GM12878 (cell line): ENCODE results near the gene RBM19. TPM values are rescaled to one million over a fixed set of nuclear protein-coding genes. Genes with fewer than 3 reads are reported as not detected.

ENCODE experiments used
- ATAC-seq: fragments of 200-7000 bp; cut with Tn5 transposase; 3 replicates; pipeline ENCODE4 v1.9.1; 2020; ENCODE audit warnings: mild to moderate bottlenecking, moderate library complexity
- BruUV-seq: library from RNA; stranded (reverse); fragments of 400-500 nt; replicated peaks from 2 replicates; lab custom pipeline; 2021; lab: Mats Ljungman, UMichigan
- CTCF ChIA-PET: fragments of 300-600 bp; sonication (Branson Sonifier 250); formaldehyde crosslinking; extraction: SDS; loops from one replicate; lab custom pipeline; 2021; ENCODE audit warnings: inconsistent platforms; lab: Yijun Ruan, JAX
- POLR2A ChIA-PET: fragments of 350-600 bp; formaldehyde crosslinking; extraction: SDS; loops from one replicate; lab custom pipeline; 2021; ENCODE audit warnings: inconsistent platforms; lab: Charles Lee
- RAD21 ChIA-PET: fragments of 300-600 bp; sonication (Branson Sonifier 250); formaldehyde crosslinking; loops from one replicate; lab custom pipeline; 2023; ENCODE audit warnings: antibody characterized with exemption; ENCODE audit not compliant: unreplicated experiment; lab: Charles Lee
- SMC1A ChIA-PET: fragments of 300-600 bp; sonication (Branson Sonifier 250); formaldehyde crosslinking; loops from one replicate; lab custom pipeline; 2023; ENCODE audit not compliant: unreplicated experiment, uncharacterized antibody; lab: Charles Lee
- DNase-seq: peaks from one replicate; pipeline ENCODE4 v3.0.0-alpha.2; 2011; ENCODE audit warnings: low read depth, low spot score
- FAIRE-seq: peaks from 3 replicates; lab custom pipeline; 2011; peaks lifted over from hg19 to GRCh38; lab: Jason Lieb, UNC
- H2AFZ ChIP-seq: 2 replicates; pipeline ENCODE4 v1.6.0; 2011; ENCODE audit warnings: low read depth, low read length, control low read depth; ENCODE audit not compliant: control insufficient read depth
- H3K27ac ChIP-seq: 2 replicates; pipeline ENCODE4 v1.5.1; 2011; ENCODE audit warnings: control low read depth; ENCODE audit not compliant: control insufficient read depth, insufficient read depth
- H3K27me3 ChIP-seq, 2 experiments: replicated peaks in 1 of 2; 2 replicates each; pipeline versions ENCODE4 v1.6.0 to v1.6.1; 2011; ENCODE audit warnings: low read length in 1 of 2; ENCODE audit not compliant: control insufficient read depth in 2 of 2, insufficient read depth in 2 of 2
- H3K36me3 ChIP-seq, 2 experiments: 2 replicates each; pipeline ENCODE4 v1.5.1; 2011; ENCODE audit warnings: low read length in 1 of 2; ENCODE audit not compliant: control insufficient read depth in 2 of 2, insufficient read depth in 2 of 2
- H3K4me1 ChIP-seq: 2 replicates; pipeline ENCODE4 v1.6.1; 2011; ENCODE audit warnings: mild to moderate bottlenecking, low read length, moderate library complexity, mixed read lengths; ENCODE audit not compliant: control insufficient read depth, insufficient read depth
- H3K4me2 ChIP-seq: 2 replicates; pipeline ENCODE4 v1.6.0; 2011; ENCODE audit warnings: control low read depth; ENCODE audit not compliant: control insufficient read depth, insufficient read depth
- H3K4me3 ChIP-seq: fragments of 200-600 bp; sonication (generic); 2 replicates; pipeline ENCODE4 v1.5.1; 2016
- H3K79me2 ChIP-seq: 2 replicates; pipeline ENCODE4 v1.6.0; 2011; ENCODE audit warnings: low read length; ENCODE audit not compliant: control insufficient read depth, insufficient read depth
- H3K9ac ChIP-seq: 2 replicates; pipeline ENCODE4 v1.8.0; 2011; ENCODE audit warnings: low read length, control low read depth, mixed read lengths; ENCODE audit not compliant: control insufficient read depth, insufficient read depth
- H3K9me3 ChIP-seq: replicated peaks from 3 replicates; pipeline ENCODE4 v1.5.1; 2011; ENCODE audit warnings: mild to moderate bottlenecking, low read length; ENCODE audit not compliant: control insufficient read depth, insufficient read depth
- H4K20me1 ChIP-seq: 2 replicates; pipeline ENCODE4 v1.6.0; 2011; ENCODE audit not compliant: control insufficient read depth, insufficient read depth
- ETV6 ChIP-seq, 2 experiments: fragments of 450-650 bp in 1 of 2; IDR thresholded peaks in 1 of 2; conservative IDR thresholded peaks in 1 of 2; 2 replicates each; pipeline ENCODE4 v1.6.1; 2014; ENCODE audit warnings: antibody characterized with exemption in 1 of 2, borderline replicate concordance in 1 of 2, low read depth in 1 of 2, mild to moderate bottlenecking in 1 of 2, moderate library complexity in 1 of 2
- WGBS: methylation state at CpG from one replicate; pipeline ENCODE4 v1.1.6; 2016; ENCODE audit warnings: low lambda C conversion rate; ENCODE audit not compliant: insufficient replicate concordance, insufficient coverage; ENCODE audit errors: missing lambda C conversion rate; 5-methylcytosine and 5-hydroxymethylcytosine counted together
- in situ Hi-C: fragments of 300-500 bp; cut with MboI; formaldehyde crosslinking; loops from 9 replicates; pipeline ENCODE4 v1.14.3; 2018; ENCODE audit warnings: mixed read lengths
- intact Hi-C: fragments of 100-400 bp; cut with micrococcal nuclease; formaldehyde crosslinking; loops from one replicate; pipeline ENCODE4 v1.14.2; 2022; ENCODE audit not compliant: unreplicated experiment
- polyA plus RNA-seq, 11 experiments: library from polyadenylated mRNA; depleted of rRNA in 4 of 11; unstranded in 6 of 11; stranded (reverse) in 5 of 11; fragments of >200 nt; fragmentation: Nextera tagmentation in 4 of 11; fragmentation: Illumina TruSeq in 1 of 11; extraction: Ambion mirVana in 4 of 11; extraction: Trizol in 1 of 11; gene quantifications; 1 replicate in 1 of 11; 2 replicates in 10 of 11; pipeline versions ENCODE4 v1.2.1 to v1.2.3, GENCODE V29; 2011 to 2016; ENCODE audit warnings: inconsistent platforms in 2 of 11, missing spikeins in 2 of 11, low read depth in 1 of 11
- total RNA-seq, 4 experiments: library from RNA; depleted of rRNA in 3 of 4; stranded (reverse); fragments of >200 nt in 3 of 4; fragmentation: Illumina TruSeq in 1 of 4; extraction: Trizol in 1 of 4; gene quantifications; 2 replicates each; pipeline versions ENCODE4 v1.2.1 to v1.2.3, GENCODE V29; 2013 to 2021
- TF ChIP-seq, protein P1 (sequence below): fragments of 450-650 bp; IDR thresholded peaks from 2 replicates; pipeline ENCODE4 v1.6.1; 2016; ENCODE audit warnings: mild to moderate bottlenecking, moderate library complexity, borderline replicate concordance

RBM19 gene
- total and polyA plus RNA-seq, 10 of the 15 experiments (the other 5 are each of a cell fraction or from before 2014, with no cell fraction given), result 4.2 to 42.9 (median 28.4) TPM

- ChIA-PET CTCF (no interaction called here), SMC1A (no interaction called here), RAD21 (no interaction called here)
- in situ Hi-C loops (no loop called here), intact Hi-C loops (no loop called here)
- no peak overlapping the region for H2AFZ ChIP-seq
- no TSS peak for BruUV-seq
- TF ChIP-seq, protein P1, sequence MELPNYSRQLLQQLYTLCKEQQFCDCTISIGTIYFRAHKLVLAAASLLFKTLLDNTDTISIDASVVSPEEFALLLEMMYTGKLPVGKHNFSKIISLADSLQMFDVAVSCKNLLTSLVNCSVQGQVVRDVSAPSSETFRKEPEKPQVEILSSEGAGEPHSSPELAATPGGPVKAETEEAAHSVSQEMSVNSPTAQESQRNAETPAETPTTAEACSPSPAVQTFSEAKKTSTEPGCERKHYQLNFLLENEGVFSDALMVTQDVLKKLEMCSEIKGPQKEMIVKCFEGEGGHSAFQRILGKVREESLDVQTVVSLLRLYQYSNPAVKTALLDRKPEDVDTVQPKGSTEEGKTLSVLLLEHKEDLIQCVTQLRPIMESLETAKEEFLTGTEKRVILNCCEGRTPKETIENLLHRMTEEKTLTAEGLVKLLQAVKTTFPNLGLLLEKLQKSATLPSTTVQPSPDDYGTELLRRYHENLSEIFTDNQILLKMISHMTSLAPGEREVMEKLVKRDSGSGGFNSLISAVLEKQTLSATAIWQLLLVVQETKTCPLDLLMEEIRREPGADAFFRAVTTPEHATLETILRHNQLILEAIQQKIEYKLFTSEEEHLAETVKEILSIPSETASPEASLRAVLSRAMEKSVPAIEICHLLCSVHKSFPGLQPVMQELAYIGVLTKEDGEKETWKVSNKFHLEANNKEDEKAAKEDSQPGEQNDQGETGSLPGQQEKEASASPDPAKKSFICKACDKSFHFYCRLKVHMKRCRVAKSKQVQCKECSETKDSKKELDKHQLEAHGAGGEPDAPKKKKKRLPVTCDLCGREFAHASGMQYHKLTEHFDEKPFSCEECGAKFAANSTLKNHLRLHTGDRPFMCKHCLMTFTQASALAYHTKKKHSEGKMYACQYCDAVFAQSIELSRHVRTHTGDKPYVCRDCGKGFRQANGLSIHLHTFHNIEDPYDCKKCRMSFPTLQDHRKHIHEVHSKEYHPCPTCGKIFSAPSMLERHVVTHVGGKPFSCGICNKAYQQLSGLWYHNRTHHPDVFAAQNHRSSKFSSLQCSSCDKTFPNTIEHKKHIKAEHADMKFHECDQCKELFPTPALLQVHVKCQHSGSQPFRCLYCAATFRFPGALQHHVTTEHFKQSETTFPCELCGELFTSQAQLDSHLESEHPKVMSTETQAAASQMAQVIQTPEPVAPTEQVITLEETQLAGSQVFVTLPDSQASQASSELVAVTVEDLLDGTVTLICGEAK, result peak; percentile 39; the same call in 1 of the 2 replicates
- TF ChIP-seq ETV6 (conservative IDR thresholded peaks at IDR 0.05 in 1 of 2, IDR thresholded peaks at IDR 0.05 in 1 of 2; ENCODE audit: borderline replicate concordance in 1 of 2, low read depth in 1 of 2), result no peak
- TF ChIP-seq, all 136 proteins: peak for 1
- Histone ChIP-seq H3K27me3 (no peaks in the 10 kb centered on the region), H3K4me2 (no peak overlapping the region), H4K20me1 (no peaks in the 10 kb centered on the region), H3K79me2 (no peaks in the 10 kb centered on the region), H3K36me3 (peaks cover 0 to 2% of the 10 kb centered on the region in 2 experiments; a peak in 3 of 4 replicates), H3K4me1 (no peaks in the 10 kb centered on the region), H3K4me3 (no peak overlapping the region), H3K9ac (no peak overlapping the region), H3K9me3 (no peaks in the 10 kb centered on the region), H3K27ac (no peak overlapping the region)
- DNase-seq (no peak), ATAC-seq (no peak), FAIRE-seq (no peak)
- 89% methylated on average over 6 of the region's 6 CpGs for WGBS
- POLR2A ChIA-PET, result no interaction called here
These were observed 152.9 kb downstream of the RBM19 start for GRCh38 chr12:113813229-113813541.
